ENCODE results near the gene RASSF5. TPM values are rescaled to one million over a fixed set of nuclear protein-coding genes. Genes with fewer than 3 reads are reported as not detected.

Gene RASSF5
- total and polyA plus RNA-seq, 10 of the 15 experiments (the other 5 are each of a cell fraction or from before 2014, with no cell fraction given): 14.0 to 89.6 (median 68.9) TPM

DNA sequence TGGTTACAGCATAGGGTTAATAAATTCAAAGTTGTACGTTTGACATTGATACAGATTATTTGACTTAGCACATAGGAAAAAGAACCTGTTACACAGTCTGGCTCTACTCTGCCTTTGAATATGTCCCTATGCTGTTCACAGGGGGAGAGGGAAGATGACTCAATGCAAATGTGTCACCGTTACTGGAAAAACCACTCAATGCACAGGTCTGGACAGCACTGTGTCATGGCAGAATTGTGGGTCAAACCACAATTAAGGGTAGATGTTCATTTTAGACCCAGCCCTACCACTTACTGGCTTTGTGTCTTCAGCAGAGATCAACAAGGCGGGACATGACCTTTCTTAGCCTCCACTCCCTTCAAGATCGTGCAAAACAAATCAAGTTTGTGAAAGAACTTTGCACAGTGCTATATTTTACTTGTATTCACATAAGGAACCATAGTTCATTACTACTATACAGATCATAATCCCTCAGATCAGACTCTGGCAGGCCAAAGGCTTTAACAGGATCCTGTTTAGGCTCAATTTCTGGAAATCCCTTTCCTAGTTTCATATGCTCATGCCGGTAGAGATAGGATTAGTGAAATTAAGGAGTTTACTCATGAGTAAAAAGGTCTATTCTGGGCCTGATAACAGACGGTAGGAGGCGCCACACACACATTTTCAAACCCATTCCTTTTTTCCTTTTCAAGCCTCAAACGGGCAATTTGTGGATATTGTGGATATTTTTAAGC is 82.9 kb downstream of the RASSF5 start (continued):
- TF ChIP-seq EZH2 (IDR thresholded peaks at IDR 0.05; ENCODE audit: borderline replicate concordance, control insufficient read depth, low read depth, low read length) (no peak), NR2C1 (IDR thresholded peaks at IDR 0.05) (no peak), CEBPB (IDR thresholded peaks at IDR 0.05; ENCODE audit: borderline replicate concordance in 1 of 2, low read depth in 2 of 2, low read length in 2 of 2) (no peak), FOS (IDR thresholded peaks at IDR 0.05; ENCODE audit: borderline replicate concordance, extremely low read depth, insufficient read length) (no peak), CHD4 (IDR thresholded peaks at IDR 0.05) (no peak), SUZ12 (IDR thresholded peaks at IDR 0.05; ENCODE audit: unreplicated experiment) (no peak), KLF5 (IDR thresholded peaks at IDR 0.05; ENCODE audit: partially characterized antibody) (no peak), KDM1A (IDR thresholded peaks at IDR 0.05; ENCODE audit: borderline replicate concordance) (no peak), ZZZ3 (IDR thresholded peaks at IDR 0.05; ENCODE audit: control insufficient read depth, insufficient read length, low read depth) (no peak), MYC (IDR thresholded peaks at IDR 0.05; ENCODE audit: insufficient read depth, insufficient read length, insufficient replicate concordance, low read length, severe bottlenecking) (no peak), CBX3 (IDR thresholded peaks at IDR 0.05; ENCODE audit: borderline replicate concordance, low read depth) (no peak), RELA (IDR thresholded peaks at IDR 0.05; ENCODE audit: borderline replicate concordance, partially characterized antibody) (no peak), TCF12 (IDR thresholded peaks at IDR 0.05; ENCODE audit: low read depth, low read length) (no peak), TARDBP (IDR thresholded peaks at IDR 0.05; ENCODE audit: borderline replicate concordance) (no peak), GATAD2B (conservative IDR thresholded peaks at IDR 0.05; ENCODE audit: low read depth) (no peak), PML (IDR thresholded peaks at IDR 0.05; ENCODE audit: low read length) (0 out of 2 replicates have a peak, but pooled peaks have one; percentile 27), IKZF2 (IDR thresholded peaks at IDR 0.05) (peak in 1 of 2 experiments; percentile 17; a peak in 1 of 4 replicates)
- TF ChIP-seq, protein P1, sequence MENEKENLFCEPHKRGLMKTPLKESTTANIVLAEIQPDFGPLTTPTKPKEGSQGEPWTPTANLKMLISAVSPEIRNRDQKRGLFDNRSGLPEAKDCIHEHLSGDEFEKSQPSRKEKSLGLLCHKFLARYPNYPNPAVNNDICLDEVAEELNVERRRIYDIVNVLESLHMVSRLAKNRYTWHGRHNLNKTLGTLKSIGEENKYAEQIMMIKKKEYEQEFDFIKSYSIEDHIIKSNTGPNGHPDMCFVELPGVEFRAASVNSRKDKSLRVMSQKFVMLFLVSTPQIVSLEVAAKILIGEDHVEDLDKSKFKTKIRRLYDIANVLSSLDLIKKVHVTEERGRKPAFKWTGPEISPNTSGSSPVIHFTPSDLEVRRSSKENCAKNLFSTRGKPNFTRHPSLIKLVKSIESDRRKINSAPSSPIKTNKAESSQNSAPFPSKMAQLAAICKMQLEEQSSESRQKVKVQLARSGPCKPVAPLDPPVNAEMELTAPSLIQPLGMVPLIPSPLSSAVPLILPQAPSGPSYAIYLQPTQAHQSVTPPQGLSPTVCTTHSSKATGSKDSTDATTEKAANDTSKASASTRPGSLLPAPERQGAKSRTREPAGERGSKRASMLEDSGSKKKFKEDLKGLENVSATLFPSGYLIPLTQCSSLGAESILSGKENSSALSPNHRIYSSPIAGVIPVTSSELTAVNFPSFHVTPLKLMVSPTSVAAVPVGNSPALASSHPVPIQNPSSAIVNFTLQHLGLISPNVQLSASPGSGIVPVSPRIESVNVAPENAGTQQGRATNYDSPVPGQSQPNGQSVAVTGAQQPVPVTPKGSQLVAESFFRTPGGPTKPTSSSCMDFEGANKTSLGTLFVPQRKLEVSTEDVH (IDR thresholded peaks at IDR 0.05; ENCODE audit: low read depth, partially characterized antibody): no peak
- TF ChIP-seq, protein P2, sequence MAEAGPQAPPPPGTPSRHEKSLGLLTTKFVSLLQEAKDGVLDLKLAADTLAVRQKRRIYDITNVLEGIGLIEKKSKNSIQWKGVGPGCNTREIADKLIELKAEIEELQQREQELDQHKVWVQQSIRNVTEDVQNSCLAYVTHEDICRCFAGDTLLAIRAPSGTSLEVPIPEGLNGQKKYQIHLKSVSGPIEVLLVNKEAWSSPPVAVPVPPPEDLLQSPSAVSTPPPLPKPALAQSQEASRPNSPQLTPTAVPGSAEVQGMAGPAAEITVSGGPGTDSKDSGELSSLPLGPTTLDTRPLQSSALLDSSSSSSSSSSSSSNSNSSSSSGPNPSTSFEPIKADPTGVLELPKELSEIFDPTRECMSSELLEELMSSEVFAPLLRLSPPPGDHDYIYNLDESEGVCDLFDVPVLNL (IDR thresholded peaks at IDR 0.05; ENCODE audit: low read depth, low read length): no peak
- TF ChIP-seq, protein P3, sequence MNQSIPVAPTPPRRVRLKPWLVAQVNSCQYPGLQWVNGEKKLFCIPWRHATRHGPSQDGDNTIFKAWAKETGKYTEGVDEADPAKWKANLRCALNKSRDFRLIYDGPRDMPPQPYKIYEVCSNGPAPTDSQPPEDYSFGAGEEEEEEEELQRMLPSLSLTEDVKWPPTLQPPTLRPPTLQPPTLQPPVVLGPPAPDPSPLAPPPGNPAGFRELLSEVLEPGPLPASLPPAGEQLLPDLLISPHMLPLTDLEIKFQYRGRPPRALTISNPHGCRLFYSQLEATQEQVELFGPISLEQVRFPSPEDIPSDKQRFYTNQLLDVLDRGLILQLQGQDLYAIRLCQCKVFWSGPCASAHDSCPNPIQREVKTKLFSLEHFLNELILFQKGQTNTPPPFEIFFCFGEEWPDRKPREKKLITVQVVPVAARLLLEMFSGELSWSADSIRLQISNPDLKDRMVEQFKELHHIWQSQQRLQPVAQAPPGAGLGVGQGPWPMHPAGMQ (IDR thresholded peaks at IDR 0.05; ENCODE audit: borderline replicate concordance): no peak
- TF ChIP-seq, protein P4, sequence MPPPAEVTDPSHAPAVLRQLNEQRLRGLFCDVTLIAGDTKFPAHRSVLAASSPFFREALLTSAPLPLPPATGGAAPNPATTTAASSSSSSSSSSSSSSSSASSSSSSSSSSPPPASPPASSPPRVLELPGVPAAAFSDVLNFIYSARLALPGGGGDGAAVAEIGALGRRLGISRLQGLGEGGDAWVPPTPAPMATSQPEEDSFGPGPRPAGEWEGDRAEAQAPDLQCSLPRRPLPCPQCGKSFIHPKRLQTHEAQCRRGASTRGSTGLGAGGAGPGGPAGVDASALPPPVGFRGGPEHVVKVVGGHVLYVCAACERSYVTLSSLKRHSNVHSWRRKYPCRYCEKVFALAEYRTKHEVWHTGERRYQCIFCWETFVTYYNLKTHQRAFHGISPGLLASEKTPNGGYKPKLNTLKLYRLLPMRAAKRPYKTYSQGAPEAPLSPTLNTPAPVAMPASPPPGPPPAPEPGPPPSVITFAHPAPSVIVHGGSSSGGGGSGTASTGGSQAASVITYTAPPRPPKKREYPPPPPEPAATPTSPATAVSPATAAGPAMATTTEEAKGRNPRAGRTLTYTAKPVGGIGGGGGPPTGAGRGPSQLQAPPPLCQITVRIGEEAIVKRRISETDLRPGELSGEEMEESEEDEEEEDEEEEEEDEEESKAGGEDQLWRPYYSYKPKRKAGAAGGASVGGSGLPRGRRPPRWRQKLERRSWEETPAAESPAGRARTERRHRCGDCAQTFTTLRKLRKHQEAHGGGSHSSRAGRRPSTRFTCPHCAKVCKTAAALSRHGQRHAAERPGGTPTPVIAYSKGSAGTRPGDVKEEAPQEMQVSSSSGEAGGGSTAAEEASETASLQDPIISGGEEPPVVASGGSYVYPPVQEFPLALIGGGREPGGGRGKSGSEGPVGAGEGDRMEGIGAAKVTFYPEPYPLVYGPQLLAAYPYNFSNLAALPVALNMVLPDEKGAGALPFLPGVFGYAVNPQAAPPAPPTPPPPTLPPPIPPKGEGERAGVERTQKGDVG (CRISPR knock-in tag; IDR thresholded peaks at IDR 0.05): no peak
